Measurements from ENCODE around the gene AR. TPM values are rescaled to one million over a fixed set of nuclear protein-coding genes. Genes with fewer than 3 reads are reported as not detected.

Gene AR
- total and polyA plus RNA-seq, 12 donors: 1.7 to 35.2 (median 26.4) TPM

DNA sequence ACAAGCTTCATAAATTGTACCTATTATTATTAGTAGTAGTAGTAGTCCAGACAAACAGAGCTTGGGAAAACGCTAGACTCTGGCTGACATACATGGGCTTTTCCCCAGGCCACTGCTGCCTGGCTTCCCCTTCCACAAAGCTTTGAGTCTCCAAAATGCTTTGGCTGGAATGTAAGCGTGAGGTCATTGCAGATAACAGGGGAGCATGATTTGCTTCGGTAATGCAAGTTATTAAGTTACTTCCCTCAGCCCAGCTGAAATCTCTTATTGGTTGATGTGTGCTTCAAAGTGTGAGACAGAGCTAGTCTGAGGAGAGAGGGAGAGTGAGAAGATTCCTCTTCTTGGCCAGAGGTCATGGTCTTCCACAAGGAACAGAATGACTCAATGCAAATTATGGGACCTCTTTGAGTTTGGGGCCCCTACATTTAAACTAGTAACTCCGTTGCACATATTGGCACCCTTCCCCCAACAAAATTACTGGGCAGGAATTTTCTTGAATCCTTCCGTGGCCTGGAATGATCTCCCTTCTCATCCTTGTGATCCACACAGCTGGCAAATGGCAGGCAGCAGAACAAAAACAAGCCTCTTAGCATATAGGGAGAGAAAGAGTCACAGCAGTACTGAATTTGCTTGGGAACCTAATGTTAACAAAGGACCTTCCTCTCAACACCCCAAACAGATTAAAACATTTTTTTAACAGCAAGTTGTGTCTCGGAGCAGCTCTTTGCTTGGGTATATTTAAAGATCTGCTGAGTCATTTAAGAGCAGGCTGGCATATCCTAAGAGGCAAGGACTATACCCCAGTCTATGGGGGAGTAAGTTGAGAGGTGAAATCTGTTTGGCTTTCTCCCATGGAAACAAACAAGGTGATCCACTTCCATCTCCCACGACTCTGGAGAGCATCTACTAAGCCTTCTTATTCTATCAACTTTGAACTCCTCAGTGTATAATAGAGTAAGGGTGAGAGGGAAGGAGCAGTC lies 19.9 kb downstream of the AR start:
- DNase-seq (peak in 1 of 2 donors; percentile 38), ATAC-seq (peak; percentile 67 to 93 (median 86))
- H3K4me3 ChIP-seq: no peak overlapping the region

GRCh38 chrX:67564475-67564874 lies 20.7 kb downstream of the AR start:
- H3K27ac ChIP-seq: peak overlapping the region in 8 of 10 donors; percentile 30 to 77 (median 74)
- no peaks in the 10 kb centered on the region for H3K9me3 ChIP-seq
- H3K27me3 ChIP-seq: peaks cover 0 to 6% (median 0%) of the 10 kb centered on the region in 7 donors
- ATAC-seq (no peak), DNase-seq (no peak)
- peaks cover 0 to 10% (median 0%) of the 10 kb centered on the region in 9 donors for H3K4me1 ChIP-seq
- no peak overlapping the region for H3K4me3 ChIP-seq
- 96 to 100% methylated on average over 1 of the region's 1 CpG for WGBS, 2 donors
- intact Hi-C loops (cut with DNase I): no loop called here
- H3K36me3 ChIP-seq: no peaks in the 10 kb centered on the region
- TF ChIP-seq, protein P1, sequence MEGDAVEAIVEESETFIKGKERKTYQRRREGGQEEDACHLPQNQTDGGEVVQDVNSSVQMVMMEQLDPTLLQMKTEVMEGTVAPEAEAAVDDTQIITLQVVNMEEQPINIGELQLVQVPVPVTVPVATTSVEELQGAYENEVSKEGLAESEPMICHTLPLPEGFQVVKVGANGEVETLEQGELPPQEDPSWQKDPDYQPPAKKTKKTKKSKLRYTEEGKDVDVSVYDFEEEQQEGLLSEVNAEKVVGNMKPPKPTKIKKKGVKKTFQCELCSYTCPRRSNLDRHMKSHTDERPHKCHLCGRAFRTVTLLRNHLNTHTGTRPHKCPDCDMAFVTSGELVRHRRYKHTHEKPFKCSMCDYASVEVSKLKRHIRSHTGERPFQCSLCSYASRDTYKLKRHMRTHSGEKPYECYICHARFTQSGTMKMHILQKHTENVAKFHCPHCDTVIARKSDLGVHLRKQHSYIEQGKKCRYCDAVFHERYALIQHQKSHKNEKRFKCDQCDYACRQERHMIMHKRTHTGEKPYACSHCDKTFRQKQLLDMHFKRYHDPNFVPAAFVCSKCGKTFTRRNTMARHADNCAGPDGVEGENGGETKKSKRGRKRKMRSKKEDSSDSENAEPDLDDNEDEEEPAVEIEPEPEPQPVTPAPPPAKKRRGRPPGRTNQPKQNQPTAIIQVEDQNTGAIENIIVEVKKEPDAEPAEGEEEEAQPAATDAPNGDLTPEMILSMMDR (IDR thresholded peaks at IDR 0.05): no peak

More for the DNA sequence above, 19.9 kb downstream of the AR start:
- Histone ChIP-seq H3K27me3 (peaks cover 0 to 6% (median 0%) of the 10 kb centered on the region in 7 donors), H3K4me1 (peaks cover 0 to 9% (median 0%) of the 10 kb centered on the region in 9 donors), H3K36me3 (no peaks in the 10 kb centered on the region), H3K27ac (peak overlapping the region in 9 of 10 donors; percentile 22 to 77 (median 73)), H3K9me3 (no peaks in the 10 kb centered on the region)
- WGBS, 2 donors: 29 to 38% methylated on average over 7 of the region's 7 CpGs
- TF ChIP-seq, protein P1 (IDR thresholded peaks at IDR 0.05): no peak
- intact Hi-C loops (cut with DNase I): no loop called here

- Histone ChIP-seq H3K27me3 (peaks cover 0 to 6% (median 0%) of the 10 kb centered on the region in 7 donors), H3K27ac (peak overlapping the region in 5 of 10 donors; percentile 4 to 58 (median 40)), H3K36me3 (no peaks in the 10 kb centered on the region), H3K4me3 (peak overlapping the region in 4 of 10 donors; percentile 15 to 32 (median 24)), H3K9me3 (no peaks in the 10 kb centered on the region), H3K4me1 (peaks cover 0 to 10% (median 0%) of the 10 kb centered on the region in 9 donors)
- WGBS, 2 donors: 42 to 53% methylated on average over 5 of the region's 5 CpGs
- peak in 7 of 8 donors; percentile 27 to 91 (median 71) for ATAC-seq
- intact Hi-C loops (cut with DNase I): no loop called here
- TF ChIP-seq, protein P1 (IDR thresholded peaks at IDR 0.05): no peak
- DNase-seq: peak in 1 of 2 donors; percentile 6
These were observed 24.9 kb downstream of the AR start for GRCh38 chrX:67568769-67569168.

- DNase-seq (no peak), ATAC-seq (peak in 2 of 8 donors; percentile 59 to 63)
- intact Hi-C loops (cut with DNase I): no loop called here
- H3K27me3 ChIP-seq: peaks cover 0 to 21% (median 0%) of the 10 kb centered on the region in 7 donors
- H3K4me3 ChIP-seq: no peak overlapping the region
- TF ChIP-seq, protein P1 (IDR thresholded peaks at IDR 0.05): no peak
- no peaks in the 10 kb centered on the region for H3K9me3 ChIP-seq
- H3K36me3 ChIP-seq: no peaks in the 10 kb centered on the region
- H3K27ac ChIP-seq: peak overlapping the region in 2 of 10 donors; percentile 6 to 25
- H3K4me1 ChIP-seq: peaks cover 0 to 10% (median 0%) of the 10 kb centered on the region in 9 donors
These were observed 27.0 kb downstream of the AR start for GRCh38 chrX:67570839-67571238.
